Hematopoietic multipotent progenitor cell treated with erythropoietin and hydrocortisone succinate and interleukin-3 and kit ligand, for 4 days (in vitro differentiated cells): ENCODE data around the gene RIPPLY2.
"Not testable (repeated sequence)": the region's sequence is repeated elsewhere in the genome, so short reads cannot be mapped to it uniquely, and the experiment has no call there.

Experiments
- DNase-seq: peaks from one replicate; pipeline ENCODE4 v3.0.0-alpha.2; 2015

RIPPLY2 gene

GRCh38 chr6:83853178-83854000 lies at the start of gene RIPPLY2:
Gene RIPPLY2, plus strand, starts transcription at chr6:83853360. Its CDS starts 57 bp downstream, at chr6:83853417.
- DNase-seq, result peak; percentile 37

- not testable (repeated sequence) for DNase-seq
Observed at GRCh38 chr6:83803492-83803891, 49.7 kb upstream of the RIPPLY2 start.

- no peak for DNase-seq
Observed at GRCh38 chr6:83804886-83805285, 48.3 kb upstream of the RIPPLY2 start.

- DNase-seq, result no peak
Observed at GRCh38 chr6:83808005-83808404, 45.2 kb upstream of the RIPPLY2 start.

GRCh38 chr6:83808926-83809325 lies 44.2 kb upstream of the RIPPLY2 start:
- DNase-seq, result no peak

GRCh38 chr6:83812595-83812994 lies 40.6 kb upstream of the RIPPLY2 start:
- DNase-seq, result no peak

- no peak for DNase-seq
Observed at GRCh38 chr6:83815631-83816272, 37.4 kb upstream of the RIPPLY2 start.

- DNase-seq, result no peak
Observed at GRCh38 chr6:83822629-83823169, 30.5 kb upstream of the RIPPLY2 start.

GRCh38 chr6:83824388-83824801 lies 28.8 kb upstream of the RIPPLY2 start:
- DNase-seq, result no peak

GRCh38 chr6:83824831-83825230 lies 28.3 kb upstream of the RIPPLY2 start:
- no peak for DNase-seq

GRCh38 chr6:83827050-83827449 lies 26.1 kb upstream of the RIPPLY2 start:
- no peak for DNase-seq

GRCh38 chr6:83838727-83839126 lies 14.4 kb upstream of the RIPPLY2 start:
- no peak for DNase-seq

- DNase-seq, result no peak
Observed at GRCh38 chr6:83844170-83844569, 9.0 kb upstream of the RIPPLY2 start.

- no peak for DNase-seq
Observed at GRCh38 chr6:83846291-83846690, 6.9 kb upstream of the RIPPLY2 start.

GRCh38 chr6:83847179-83847578 lies 6.0 kb upstream of the RIPPLY2 start:
- DNase-seq, result no peak

GRCh38 chr6:83849127-83849526 lies 4.0 kb upstream of the RIPPLY2 start:
- DNase-seq, result no peak

- DNase-seq, result no peak
Observed at GRCh38 chr6:83849610-83850009, 3.5 kb upstream of the RIPPLY2 start.

- no peak for DNase-seq
Observed at GRCh38 chr6:83852528-83853177, 507 bp upstream of the RIPPLY2 start.

- DNase-seq, result no peak
Observed at GRCh38 chr6:83854001-83854501, 891 bp downstream of the RIPPLY2 start.

- no peak for DNase-seq
Observed at GRCh38 chr6:83854766-83855165, 1.6 kb downstream of the RIPPLY2 start.

GRCh38 chr6:83859410-83860358 lies 6.5 kb downstream of the RIPPLY2 start, which contains the start of gene CYB5R4:
Gene CYB5R4, plus strand, starts transcription at chr6:83859689. Its CDS starts 94 bp downstream, at chr6:83859783.
- DNase-seq, result peak; percentile 98

- peak; percentile 60 for DNase-seq
Observed at GRCh38 chr6:83860359-83860755, 7.2 kb downstream of the RIPPLY2 start.
